Amniotic stem cell (primary cell): Measurements from ENCODE around the gene FOSB.
A peak's percentile ranks its signal among the peaks of the same experiment; 100 is the strongest.

Experiments used
- DNase-seq: peaks from one replicate; lab custom pipeline; 2025; lab: John Stamatoyannopoulos, UW

The FOSB gene

DNA sequence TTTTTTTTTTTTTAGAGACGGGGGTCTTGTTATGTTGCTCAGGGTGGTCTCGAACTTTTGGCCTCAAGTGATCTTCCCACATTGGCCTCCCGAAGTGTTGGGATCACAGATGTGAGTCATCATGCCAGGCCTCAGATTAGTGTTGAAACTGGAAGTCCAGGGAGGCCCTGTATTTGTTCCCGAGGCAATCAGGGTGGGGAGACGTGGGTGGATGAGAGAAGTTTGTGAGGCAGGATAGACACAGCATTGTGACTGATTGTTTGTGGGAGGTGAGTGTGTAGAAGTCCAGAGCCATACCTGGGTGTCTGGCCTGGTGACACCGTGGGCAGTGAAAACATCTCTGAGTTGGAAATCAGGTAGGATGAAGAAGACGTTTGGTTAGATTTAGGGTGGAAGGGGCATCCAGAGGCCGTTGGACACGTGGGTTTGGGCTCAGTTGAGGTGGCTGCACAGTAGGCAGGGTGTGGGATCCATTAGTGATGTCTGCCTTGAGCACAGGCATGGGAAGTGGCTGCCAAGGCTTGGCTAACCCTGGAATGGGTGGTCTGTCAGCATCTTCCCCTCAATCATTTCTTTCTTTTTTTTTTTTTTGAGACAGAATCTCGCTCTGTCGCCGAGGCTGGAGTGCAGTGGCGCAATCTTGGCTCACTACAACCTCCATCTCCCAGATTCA lies 16.6 kb downstream of the FOSB start:
- no peak for DNase-seq

DNA sequence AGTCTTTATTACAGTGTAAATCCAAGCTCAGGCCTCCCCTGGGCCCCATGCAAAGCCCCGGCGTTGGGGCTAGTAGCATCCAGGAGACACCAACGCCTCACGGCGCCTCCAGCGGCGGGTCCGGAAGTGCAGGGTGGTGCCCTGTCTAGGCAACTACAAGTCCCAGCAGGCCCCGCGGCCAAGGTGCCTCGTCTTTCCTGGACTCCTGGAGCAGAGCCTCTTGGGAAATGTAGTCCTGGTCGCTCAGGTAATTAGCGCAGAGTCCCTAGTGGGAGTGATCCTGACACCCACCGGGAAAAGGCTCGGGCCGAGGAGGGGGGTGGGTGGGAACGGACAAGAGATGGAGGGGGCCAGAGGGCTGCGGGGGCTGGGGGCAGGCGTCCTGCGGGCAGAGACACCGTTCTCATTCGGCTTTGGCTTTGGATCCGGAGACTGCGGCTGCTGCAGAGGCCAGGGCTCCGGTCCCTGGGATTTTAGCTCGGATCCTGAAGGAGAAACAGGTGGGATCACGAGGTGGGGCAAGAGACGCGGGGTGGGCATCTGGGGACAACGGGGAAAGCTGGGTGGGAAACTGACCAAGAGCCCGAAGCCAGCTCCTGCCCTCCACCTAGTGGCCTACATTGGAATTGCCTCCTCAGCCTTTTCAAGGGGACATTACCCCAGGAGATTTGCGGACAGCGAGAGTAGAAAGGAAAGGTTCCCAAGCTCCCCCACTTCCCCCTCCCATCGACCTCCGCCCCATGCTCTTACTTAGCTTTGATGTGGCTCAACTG lies 17.7 kb downstream of the FOSB start:
- DNase-seq, result peak; percentile 92

DNA sequence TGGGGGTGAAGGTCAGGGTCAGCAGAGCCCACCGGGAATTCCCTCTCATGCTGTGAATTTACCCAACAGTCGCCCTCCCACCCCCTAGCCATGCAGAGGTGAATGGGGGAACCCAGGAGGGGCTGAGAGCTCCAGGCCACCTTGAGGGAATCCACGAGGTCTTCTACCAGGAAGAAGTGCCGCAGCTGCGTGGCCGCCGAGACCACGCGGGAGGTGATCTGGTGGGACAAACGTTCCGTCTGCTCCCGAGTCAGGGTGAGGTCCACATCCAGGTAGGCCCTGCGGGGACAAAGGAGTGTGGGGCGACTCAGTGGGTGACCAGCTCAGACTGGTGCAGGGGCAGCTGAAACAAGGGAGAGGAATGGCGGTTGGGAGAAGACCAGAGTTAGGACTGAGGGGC lies 20.9 kb downstream of the FOSB start:
- no peak for DNase-seq

DNA sequence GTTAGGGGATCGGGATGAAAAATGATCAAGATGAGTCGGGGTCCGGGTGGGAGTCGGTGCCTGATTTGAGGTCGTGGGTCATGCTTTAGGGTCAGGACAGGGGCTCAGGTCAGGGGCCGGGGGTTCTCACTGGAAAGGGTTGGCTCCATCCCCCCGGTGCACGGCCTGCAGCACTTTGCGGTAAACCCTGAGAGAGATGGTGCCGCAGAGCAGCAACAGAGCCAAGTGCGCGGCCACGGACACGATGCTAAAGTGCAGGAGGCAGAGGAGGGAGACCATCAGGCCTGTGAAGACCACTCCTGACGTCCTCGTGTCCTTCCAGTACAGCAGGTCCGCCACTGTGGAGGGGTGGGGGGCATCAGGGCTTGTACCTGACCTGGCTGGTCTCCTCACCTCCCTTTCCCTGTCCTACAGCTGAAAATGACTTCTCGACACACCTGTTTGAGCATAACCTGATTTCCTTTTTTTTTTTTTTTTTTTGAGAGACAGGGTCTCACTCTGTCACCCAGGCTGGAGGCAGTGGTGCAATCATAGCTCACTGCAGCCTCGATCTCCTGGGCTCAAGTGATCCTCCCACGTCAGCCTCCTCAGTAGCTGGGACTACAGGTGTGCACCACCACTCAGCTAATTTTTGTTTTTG lies 21.5 kb downstream of the FOSB start:
- DNase-seq, result no peak

DNA sequence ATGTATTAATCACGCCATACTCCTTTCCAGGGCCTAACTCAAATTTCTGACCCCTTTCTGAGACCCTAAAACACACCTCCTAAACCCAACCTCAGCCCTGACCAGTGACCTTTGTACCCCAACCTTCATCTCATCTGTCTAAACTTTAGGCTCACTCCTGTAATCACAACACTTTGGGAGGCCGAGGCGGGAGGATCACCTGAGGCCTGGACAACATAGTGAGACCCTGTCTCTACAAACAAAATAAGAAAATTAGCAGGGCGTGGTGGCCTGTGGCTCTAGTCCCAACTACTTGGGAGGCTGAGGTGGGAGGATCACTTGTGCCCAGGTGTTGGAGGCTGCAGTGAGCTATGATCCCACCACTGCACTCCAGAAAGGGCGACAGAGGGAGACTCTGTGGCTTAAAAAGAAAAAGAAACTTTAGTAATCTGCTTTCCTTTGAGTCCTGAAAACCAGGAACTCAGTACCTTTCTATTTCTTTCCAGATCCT lies 24.4 kb downstream of the FOSB start:
- DNase-seq, result no peak

DNA sequence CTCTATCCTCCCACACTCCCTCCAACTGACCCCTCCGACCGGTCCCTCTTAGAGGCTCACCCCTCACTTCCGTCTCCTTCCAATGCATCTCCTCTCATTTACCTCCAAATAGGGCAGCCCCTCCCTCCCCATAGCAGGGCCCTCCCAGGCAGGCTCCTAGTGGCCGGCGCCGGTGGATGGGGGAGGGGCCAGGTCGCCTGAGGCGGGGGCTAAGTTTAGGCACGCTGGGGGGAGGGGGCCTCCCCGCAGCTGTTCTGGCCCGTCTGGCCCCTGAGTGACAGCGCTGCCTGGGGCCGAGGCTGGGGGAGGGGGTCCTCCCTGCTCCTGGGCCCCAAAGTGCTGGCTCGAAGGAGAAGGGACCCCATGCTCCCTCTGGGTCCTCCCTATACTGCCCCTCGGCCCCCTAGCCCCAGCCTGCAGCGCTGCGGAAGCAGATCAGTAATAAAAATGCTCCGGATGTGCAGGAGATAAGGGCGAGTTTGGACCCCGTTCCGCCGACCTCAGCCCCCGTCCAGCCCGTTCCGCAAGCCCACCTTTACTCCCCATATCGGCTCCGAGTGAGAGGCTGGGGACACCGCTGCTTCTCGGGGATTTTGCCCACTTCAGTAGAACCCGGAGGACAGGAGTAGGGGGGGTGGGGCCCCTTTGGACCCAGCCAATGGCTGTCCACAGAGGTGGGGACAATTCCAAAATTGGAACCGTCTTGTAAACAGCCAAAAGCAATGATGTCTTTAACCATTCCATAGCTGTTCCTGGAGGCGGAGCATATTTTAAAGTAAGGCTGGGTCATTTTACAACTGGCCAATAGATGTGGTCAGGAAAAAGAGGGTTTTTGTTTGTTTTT lies 25.1 kb downstream of the FOSB start:
- DNase-seq, result no peak

DNA sequence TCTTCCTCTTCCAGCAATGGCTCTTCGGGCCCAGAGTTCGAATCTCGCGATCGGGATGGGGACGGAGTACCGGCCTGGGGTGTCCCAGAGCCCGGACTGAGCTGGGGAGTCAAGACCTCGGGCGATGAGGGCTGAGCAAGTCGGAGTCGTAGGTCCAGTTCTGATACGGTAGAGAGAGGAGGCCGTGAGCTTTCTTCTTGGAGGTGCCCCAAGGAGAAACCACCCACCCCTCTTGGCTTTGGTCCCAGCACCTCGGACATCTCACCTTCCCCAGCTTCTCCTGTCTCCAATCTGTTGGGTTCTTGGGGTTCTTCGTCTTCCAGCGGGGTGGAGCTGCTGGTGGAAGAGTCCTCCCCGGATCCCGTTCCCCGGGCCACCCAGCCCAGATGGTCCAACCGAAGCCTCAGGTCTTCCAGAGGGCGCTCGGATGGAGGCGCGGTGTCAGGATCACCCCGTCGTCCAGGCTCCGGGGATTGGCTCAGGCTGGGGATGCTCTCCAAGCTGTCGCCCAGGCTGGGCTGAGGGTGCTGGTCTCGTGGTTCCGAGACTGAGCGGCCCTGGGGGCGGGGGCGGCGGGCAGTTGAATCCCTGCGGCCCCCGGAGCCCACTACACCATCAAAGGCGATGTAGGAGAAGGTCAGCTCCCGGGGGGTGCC lies 26.6 kb downstream of the FOSB start:
- no peak for DNase-seq

DNA sequence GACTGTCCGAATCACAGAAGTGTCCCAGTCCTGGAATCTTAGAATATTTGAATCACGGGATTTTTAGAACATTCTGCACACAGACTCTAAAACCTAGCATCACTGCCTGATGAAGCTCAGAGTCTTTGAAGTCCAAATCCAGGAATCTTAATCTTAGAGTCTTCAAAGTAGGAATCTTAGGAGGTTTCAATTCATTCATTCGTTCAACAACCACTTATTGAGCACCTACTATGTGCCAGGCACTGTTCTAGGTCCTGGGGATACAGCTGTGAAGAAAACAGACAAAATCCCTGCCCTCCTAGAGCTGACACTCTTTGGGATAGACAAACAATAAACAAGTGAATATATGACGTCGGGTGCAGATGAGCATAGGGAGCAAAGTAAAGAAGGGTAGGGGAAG lies 27.4 kb downstream of the FOSB start:
- no peak for DNase-seq

DNA sequence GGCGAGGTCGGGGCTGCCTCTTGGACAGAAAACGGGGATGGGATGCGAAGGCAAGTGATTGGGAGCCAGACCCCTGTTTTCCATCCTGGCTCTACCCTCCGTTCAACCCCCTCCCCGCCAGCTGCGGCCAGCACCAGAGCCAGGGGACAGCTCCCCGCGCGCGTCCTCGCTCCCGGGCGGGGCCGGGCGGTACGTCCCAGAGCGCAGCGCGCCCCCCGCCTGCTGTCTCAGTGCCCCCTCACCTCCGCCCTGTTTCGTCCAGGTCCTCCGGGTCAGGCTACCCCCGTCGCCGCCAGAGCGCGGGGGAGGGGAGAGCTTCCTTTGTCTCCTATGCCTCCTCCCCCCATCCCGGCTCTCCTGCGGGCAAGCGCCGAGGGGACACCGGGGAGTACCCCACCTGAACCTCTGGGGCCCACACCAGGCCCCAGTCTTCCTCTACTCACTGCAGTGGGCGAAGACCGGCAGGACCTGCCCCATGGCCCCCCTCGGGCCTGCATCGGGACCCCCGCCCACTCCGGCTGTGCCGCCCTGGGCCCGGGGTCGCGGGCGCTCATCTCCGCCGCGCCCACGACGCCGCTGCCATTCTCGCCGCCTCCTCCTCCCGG lies 28.7 kb downstream of the FOSB start:
- DNase-seq, result no peak

DNA sequence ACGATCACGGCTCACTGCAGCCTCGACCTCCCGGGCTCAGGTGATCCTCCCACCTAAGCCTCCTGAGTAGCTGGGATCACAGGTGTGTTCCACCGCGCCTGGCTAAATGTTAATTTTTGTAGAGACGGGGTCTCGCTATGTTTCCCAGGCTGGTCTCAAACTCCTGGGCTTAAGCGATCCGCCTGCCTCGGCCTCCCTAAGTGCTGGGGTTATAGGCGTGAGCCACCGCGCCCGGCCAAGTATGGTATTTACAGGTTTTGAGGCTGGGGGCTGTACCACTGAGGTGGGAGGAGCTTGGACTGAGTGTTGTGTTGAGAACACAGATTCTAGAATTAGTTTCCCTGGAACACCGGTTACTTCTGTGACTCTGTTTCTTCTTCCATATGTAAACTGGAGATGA lies 30.0 kb downstream of the FOSB start:
- no peak for DNase-seq

DNA sequence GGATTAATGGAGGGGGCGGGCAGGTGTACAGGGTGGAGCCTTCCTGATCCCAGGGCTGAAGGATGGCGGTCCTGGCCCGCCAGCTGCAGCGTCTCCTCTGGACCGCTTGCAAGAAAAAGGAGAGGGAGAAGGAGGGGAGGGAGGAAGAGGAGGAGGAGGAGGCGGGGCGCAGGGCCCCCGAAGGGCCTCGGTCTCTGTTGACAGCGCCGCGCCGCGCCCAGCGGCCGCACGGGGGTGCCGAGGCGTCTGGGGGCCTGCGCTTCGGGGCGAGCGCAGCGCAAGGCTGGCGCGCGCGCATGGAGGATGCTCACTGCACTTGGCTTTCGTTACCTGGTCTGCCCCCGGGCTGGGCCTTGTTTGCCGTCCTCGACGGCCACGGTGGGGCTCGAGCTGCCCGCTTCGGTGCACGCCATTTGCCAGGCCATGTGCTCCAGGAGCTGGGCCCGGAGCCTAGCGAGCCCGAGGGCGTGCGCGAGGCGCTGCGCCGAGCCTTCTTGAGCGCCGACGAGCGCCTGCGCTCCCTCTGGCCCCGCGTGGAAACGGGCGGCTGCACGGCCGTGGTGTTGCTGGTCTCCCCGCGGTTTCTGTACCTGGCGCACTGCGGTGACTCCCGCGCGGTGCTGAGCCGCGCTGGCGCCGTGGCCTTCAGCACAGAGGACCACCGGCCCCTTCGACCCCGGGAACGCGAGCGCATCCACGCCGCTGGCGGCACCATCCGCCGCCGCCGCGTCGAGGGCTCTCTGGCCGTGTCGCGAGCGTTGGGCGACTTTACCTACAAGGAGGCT lies 30.8 kb downstream of the FOSB start, which contains the start of gene PPM1N:
TSS of gene PPM1N (plus strand) at position 33 of the 785 bp plus-strand sequence. CDS start at position 63, 30 bp downstream.
- no peak for DNase-seq

DNA sequence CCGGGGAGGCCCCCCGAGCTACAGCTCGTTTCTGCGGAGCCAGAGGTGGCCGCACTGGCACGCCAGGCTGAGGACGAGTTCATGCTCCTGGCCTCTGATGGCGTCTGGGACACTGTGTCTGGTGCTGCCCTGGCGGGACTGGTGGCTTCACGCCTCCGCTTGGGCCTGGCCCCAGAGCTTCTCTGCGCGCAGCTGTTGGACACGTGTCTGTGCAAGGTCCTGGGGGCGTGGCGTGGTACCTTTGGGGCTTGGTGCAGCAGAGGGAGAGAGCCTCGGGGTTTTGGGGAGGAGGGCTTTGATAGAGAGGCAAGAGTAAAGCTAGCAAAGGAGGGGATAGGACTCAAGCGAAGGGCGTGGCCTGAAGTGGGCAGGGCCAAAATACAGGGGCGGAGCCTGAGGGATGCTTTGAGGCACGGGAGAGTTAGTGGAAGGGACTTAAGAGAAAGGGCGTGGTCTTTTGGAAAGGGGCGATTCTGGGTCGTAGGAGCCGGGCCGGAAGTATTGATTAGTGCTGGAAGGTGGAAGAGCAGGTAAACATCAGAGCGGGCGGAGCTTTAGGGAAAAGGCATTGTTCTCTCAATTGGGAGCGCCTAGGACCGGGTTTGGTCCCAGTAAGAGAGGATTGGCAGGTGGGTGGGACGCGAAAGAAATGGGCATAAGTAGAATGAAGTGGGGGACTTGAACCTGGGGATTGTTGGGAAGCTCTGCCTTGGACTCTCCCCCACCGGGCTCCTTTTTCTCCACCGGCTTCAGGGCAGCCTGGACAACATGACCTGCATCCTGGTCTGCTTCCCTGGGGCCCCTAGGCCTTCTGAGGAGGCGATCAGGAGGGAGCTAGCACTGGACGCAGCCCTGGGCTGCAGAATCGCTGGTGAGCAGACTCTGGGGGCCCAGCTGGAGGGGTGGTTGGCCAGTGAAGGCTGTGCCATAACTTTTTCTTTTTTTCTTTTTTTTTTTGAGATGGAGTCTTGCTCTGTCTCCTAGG lies 31.7 kb downstream of the FOSB start:
- no peak for DNase-seq

DNA sequence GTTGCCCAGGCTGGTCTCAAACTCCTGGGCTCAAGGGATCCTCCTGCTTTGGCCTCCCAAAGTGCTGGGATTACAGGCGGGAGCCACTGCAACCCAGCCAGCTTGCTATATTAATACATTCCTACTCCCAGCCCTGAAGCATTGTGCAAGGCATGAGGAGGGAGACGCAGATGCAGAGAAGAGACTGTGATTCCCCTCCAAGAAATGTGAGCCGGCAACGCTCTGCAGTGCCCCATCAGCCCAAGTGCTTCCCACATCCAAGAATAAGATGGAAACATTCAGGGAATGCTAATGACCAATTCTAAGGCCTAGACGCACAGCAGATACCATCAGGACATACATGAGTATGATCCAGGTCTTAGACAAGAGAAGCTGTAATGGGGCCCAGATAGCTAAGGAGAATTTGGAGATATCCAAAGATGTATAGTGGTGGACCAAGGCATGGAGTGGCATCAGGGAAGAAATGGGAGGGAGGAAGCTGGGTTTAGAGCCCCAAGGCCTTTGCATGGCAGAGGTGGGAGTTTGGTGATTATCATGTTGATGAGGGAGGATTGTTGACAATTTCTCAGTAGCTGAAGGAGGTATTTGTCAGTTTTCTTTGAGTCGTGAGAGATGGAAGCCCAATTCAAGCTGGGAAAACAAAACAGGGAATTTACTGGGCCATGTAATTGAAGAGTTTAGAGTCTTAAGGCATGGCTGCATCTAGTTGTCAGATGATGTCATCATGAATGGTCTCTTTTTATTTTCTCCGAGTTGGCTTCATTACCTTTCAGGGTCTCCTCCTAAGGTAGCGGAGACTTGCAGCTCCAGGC lies 33.3 kb downstream of the FOSB start:
- DNase-seq, result no peak

DNA sequence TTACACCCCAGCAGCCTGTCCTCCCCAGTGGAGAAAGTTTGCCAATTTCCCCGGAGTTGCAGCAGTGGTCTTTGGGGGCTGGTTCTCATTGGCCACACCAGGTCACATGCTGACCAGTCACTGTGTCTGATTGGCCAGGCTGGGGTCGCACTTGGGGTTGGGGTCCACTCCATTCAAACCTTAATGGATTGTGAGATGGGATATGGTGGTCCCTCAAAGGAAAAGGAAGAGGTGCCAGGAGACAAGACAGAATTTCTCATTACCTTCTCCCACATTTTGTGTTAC lies 33.9 kb downstream of the FOSB start:
- no peak for DNase-seq

DNA sequence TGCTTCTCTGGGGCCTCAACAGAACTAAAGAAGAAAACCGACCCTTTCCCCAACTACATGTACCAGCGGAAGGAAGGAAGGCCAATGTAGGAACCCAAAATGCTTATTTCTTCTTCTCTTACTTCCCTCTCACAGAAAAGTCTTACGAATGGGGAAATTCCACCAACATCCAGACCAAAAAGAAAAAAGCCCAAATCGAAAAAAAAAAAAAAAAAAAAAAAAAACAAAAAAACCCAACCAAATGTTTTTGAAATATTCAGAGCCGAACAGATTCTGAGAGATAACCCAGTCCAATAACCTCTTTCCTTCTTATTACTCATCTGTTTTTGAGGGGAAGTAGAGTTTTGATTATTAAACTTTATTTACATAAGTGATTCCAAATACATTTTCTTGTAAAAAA lies 34.3 kb downstream of the FOSB start:
- no peak for DNase-seq

DNA sequence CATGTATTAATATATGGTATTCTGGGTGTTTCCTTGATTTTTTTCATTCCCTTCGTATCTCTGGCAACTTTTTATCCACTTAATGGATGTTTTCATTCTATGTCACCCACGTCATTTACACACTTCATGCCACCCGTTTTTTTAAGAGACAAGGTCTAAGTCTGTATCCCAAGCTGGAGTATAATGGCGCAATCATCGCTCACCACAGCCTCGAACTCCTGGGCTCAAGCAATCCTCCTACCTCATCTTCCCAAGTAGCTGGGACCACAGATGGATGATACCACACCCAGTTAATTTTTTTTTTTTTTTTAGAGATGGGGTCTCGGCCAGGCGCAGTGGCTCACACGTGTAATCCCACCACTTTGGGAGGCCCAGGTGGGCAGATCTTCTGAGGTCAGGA lies 36.1 kb downstream of the FOSB start:
- DNase-seq, result no peak

DNA sequence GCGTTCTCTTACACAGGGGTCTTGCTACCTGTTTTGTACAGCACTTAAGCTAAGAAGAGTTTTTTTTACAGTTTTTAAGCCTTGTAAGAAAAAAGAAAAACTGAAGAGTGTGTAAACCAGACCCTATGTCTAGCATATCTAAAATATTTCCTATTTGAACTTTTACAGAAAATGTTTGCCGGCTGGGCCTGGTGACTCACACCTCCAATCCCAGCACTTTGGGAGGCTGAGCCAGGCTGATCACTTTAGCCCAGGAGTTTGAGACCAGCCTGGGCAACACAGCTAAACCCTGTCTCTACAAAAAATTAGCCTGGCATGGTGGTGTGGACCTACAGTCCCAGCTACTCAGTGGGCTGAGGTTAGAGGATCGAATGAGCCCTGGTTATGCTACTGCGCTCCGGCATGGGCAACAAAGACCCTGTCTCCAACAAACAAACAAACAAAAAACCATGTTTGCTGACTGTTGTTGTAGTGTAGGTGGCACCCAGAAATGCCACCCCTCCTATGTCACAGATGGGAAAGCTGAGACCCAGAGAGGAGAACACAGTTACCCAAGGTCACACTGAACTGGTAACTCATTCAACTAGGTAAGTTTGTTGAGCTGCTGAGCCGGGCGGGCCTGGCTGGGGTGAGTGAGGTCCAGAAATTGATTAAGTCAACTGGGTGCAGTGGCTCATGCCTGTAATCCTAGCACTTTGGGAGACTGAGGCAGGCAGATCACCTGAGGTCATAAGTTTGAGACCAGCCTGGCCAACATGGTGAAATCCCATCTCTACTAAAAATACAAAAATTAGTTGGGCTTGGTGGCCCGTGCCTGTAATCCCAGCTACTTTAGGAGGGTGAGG lies 37.6 kb downstream of the FOSB start:
- peak; percentile 23 for DNase-seq

DNA sequence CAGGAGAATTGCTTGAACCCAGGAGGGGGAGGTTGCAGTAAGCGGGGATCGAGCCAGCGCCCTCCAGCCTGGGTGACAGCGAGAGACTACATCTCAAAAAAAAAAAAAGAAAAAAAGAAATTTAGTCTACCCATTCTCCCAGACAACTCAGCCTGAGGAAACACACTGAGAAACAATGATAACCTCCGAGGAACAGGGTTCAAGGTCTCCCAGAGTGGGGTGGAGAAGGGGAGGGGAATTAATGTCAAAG lies 38.1 kb downstream of the FOSB start:
- no peak for DNase-seq
